AG10803 (cell line): ENCODE data around the gene TGFB3.
A peak's percentile ranks its signal among the peaks of the same experiment; 100 is the strongest.
"Not testable (repeated sequence)": the region's sequence is repeated elsewhere in the genome, so short reads cannot be mapped to it uniquely, and the experiment has no call there.

ENCODE experiments used
- DNase-seq: peaks from one replicate; pipeline ENCODE4 v3.0.0; 2010; ENCODE audit warnings: low read depth
- H3K4me3 ChIP-seq: 2 replicates; pipeline ENCODE4 v1.5.1; 2011; ENCODE audit warnings: mild to moderate bottlenecking, low read length, control low read depth
- TF ChIP-seq, protein P1 (sequence below): conservative IDR thresholded peaks from 2 replicates; pipeline ENCODE4 v1.5.1; 2011; ENCODE audit warnings: mild to moderate bottlenecking, low read length, control low read depth, inconsistent platforms

Gene TGFB3

DNA sequence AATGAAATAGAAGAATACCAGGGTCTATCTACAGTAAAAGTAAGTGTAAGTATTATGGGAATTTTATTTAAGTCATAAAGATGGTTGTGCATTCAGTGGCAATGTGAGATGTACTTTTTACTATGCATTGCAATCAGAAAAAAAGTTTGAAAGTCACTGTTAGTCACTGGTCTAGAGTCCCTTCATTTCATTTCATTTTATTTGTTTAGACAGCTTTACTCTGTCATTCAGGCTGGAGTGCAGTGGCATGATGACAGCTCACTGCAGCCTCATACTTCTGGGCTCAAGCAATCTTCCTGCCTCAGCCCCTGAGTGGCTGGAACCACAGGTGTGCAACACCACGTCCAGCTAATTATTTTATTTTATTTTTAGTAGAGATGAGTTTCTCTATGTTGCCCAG, 42.6 kb downstream of the TGFB3 start:
- no peak overlapping the region for H3K4me3 ChIP-seq
- no peak for DNase-seq
- TF ChIP-seq, protein P1, sequence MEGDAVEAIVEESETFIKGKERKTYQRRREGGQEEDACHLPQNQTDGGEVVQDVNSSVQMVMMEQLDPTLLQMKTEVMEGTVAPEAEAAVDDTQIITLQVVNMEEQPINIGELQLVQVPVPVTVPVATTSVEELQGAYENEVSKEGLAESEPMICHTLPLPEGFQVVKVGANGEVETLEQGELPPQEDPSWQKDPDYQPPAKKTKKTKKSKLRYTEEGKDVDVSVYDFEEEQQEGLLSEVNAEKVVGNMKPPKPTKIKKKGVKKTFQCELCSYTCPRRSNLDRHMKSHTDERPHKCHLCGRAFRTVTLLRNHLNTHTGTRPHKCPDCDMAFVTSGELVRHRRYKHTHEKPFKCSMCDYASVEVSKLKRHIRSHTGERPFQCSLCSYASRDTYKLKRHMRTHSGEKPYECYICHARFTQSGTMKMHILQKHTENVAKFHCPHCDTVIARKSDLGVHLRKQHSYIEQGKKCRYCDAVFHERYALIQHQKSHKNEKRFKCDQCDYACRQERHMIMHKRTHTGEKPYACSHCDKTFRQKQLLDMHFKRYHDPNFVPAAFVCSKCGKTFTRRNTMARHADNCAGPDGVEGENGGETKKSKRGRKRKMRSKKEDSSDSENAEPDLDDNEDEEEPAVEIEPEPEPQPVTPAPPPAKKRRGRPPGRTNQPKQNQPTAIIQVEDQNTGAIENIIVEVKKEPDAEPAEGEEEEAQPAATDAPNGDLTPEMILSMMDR: no peak

DNA sequence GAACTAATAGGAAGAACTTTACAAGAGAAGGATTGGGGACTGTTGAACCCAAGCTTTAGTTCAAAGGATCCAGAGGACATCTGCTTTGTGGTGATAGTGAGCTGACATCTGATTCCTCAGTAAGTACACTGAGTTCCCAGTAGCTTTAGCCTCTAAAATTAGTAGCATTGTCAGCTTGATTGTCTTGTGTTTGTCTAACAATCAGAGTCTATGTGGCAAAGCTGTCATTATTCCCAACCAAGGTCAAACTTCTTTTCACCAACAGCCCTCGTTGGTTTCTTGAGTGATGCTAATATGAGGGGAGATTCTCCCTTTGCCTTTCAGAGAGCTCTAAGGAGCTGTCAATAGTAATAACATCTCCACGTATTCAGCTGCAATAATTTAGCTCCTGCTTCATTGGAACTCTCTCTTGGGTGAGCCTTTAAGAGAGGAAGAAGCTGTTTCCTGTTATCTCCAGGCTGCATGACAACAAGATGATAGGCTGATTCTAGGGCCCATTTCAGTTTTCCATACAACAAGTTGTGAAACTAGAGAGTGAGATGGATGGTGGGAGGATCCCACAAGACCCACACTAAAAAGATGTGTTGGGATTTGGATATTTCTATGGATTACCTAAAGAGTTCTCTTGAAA, 46.7 kb downstream of the TGFB3 start:
- TF ChIP-seq, protein P1: no peak
- DNase-seq: no peak
- H3K4me3 ChIP-seq: no peak overlapping the region

DNA sequence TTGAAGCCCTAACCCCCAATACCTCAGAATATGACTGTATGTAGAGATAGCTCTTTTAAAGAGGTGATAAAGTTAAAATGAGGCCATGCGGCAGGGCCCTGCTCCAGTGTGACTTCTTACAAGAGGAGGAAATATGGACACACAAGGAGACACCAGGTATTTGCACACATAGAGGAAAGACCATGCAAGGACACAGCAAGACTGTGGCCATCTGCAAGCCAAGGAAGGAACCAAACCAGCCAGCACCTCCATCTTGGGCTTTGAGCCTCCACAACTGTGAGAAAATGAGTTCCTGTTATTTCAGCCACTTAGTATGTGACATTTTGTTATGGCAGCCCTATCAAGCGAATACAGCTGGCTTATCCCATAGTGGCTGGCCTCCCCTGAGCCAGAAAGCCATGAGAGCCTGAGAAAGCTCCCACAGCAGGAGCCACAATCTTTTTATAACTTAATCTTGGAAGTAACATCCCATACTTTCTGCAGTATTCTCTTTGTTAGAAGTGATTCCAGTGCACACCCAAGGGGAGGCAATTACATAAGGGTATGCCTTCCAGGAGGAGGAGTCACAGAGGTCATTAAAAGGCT, 48.0 kb downstream of the TGFB3 start:
- no peak overlapping the region for H3K4me3 ChIP-seq
- TF ChIP-seq, protein P1: no peak
- DNase-seq: no peak

DNA sequence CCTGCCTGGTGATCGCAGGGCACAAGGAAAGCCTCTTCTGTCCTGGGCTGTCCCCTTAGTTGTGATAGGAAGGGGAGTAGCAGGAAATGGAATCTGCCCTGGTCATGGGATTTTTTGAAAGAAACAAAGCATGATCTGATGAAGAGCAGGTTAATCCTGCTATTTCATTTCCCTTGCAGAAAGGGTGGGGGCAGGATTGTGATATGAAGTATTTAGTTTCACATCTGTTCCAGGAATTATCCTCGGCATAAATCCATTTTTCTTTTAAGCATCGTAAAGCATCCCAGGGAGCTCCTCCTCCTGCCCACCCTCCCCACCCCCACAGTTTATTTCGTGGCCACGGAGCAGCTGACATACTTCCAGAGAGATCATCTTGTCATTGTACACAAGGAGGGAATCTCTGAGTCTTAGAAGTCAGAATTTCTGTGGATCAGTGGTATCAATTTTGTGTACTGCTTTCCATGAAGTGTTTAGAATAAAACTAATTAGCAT, 53.1 kb downstream of the TGFB3 start:
- peak; percentile 4 for DNase-seq
- H3K4me3 ChIP-seq: no peak overlapping the region
- TF ChIP-seq, protein P1: no peak

DNA sequence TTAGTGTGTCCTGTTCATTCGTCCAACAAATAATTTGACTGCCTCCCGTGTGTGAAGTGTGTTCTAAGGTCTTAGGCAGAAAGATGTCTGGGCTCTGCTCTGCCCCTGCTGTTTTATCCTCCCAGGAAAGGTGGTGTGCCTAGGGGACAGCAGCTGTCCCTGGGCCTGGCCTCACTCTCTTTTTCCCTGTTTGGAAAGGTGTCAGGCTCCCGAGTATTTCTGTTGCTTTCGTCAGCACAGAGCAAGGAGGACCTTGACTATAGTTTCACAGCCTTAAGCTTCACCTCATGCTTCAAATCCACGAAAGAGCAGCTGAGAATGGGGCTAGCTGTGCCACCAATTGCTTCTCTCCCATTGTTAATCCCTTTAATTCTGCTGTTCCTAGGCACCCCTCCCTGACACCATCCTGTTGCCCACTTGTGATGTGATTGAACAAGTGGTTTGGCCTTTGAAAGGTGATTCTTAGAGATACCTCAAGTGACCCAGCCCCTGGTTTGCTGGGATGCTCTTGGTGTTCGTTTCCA, 54.2 kb downstream of the TGFB3 start:
- no peak overlapping the region for H3K4me3 ChIP-seq
- TF ChIP-seq, protein P1: no peak
- no peak for DNase-seq

DNA sequence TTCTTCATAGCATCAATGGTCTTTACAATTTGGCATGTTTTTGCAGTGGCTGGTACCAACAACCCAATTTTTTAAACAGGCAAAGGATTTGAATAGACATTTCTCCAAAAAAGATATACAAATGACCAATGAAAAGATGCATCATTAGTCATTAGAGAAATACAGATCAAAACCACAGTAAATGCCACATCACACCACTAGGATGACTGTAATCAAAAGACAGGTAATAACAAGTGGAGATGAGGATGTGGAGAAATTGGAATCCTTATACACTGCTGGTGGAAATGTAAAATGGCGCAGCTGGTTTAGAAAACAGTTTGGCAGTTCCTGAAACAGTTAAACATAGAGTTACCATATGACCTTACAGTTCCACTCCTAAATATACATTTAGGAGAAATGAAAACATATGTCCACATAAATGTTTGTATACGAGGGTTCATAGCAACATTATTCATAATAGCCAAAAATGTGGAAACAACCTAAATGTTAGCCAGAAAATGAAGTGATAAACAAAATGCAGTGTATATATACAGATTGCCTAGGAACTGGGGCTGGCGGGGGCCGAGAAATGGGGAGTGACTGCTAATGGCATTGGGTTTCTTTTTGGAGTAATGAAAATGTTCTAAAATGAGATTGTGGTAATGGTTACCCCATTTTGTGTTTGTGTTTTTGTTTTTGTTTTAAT, 55.2 kb downstream of the TGFB3 start:
- TF ChIP-seq, protein P1: no peak
- H3K4me3 ChIP-seq: no peak overlapping the region
- no peak for DNase-seq

DNA sequence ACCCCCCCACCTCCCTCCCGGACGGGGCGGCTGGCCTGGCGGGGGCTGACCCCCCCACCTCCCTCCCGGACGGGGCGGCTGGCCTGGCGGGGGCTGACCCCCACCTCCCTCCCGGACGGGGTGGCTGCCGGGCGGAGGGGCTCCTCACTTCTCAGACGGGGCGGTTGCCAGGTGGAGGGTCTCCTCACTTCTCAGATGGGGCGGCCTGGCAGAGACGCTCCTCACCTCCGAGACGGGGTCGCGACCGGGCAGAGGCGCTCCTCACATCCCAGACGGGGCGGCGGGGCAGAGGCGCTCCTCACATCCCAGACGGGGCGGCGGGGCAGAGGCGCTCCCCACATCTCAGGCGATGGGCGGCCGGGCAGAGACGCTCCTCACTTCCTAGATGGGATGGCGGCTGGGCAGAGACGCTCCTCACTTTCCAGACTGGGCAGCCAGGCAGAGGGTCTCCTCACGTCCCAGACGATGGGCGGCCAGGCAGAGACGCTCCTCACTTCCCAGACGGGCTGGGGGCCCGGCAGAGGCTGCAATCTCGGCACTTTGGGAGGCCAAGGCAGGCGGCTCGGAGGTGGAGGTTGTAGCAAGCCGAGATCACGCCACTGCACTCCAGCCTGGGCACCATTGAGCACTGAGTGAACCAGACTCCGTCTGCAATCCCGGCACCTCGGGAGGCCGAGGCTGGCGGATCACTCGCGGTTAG, 56.5 kb downstream of the TGFB3 start:
- not testable (repeated sequence) for H3K4me3 ChIP-seq

DNA sequence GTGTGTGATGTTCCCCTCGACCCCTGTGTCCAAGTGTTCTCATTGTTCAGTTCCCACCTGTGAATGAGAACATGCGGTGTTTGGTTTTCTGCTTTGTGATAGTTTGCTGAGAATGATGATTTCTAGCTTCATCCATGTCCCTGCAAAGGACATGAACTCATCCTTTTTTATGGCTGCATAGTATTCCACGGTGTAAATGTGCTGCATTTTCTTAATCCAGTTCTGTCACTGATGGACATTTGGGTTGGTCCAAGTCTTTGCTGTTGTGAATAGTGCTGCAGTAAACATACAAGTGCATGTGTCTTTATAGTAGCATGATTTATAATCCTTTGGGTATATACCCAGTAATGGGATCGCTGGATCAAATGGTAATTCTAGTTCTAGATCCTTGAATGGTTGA, 61.4 kb downstream of the TGFB3 start:
- H3K4me3 ChIP-seq, DNase-seq: not testable (repeated sequence)

More for the DNA sequence above, 56.5 kb downstream of the TGFB3 start:
- not testable (repeated sequence) for DNase-seq
